ENCODE measurements around the gene TMPRSS6. TPM values are rescaled to one million over a fixed set of nuclear protein-coding genes. Genes with fewer than 3 reads are reported as not detected.

Gene TMPRSS6
- total and polyA plus RNA-seq, 2 of the 13 experiments (the other 11 are each of a cell fraction or from before 2014, with no cell fraction given): 4.2 to 4.8 TPM

- TF ChIP-seq FOXM1 (CRISPR knock-in tag; IDR thresholded peaks at IDR 0.05): no peak
- no peak for TF ChIP-seq PPARG (CRISPR knock-in tag; conservative IDR thresholded peaks at IDR 0.05)
- TF ChIP-seq SMARCE1 (IDR thresholded peaks at IDR 0.05; ENCODE audit: borderline replicate concordance): no peak
- TF ChIP-seq ZNF530 (CRISPR knock-in tag; IDR thresholded peaks at IDR 0.05; ENCODE audit: low read depth): no peak
- no peak for TF ChIP-seq ZNF781 (CRISPR knock-in tag; IDR thresholded peaks at IDR 0.05; ENCODE audit: borderline replicate concordance, not compliant biosample characterization)
- no peak; the same call in 2 of the 3 replicates for TF ChIP-seq MXI1 (IDR thresholded peaks at IDR 0.05; ENCODE audit: borderline replicate concordance, low read depth, low read length)
- no peak; the same call in 1 of the 2 replicates for TF ChIP-seq TIGD3 (CRISPR knock-in tag; IDR thresholded peaks at IDR 0.05; ENCODE audit: borderline replicate concordance)
- no peak for TF ChIP-seq ZNF276 (CRISPR knock-in tag; IDR thresholded peaks at IDR 0.05; ENCODE audit: low read depth)
- TF ChIP-seq RBM39 (IDR thresholded peaks at IDR 0.05; ENCODE audit: low read depth, low read length, poor library complexity, severe bottlenecking): peak; percentile 31
- TF ChIP-seq RAD51 (IDR thresholded peaks at IDR 0.05; ENCODE audit: borderline replicate concordance): no peak
- TF ChIP-seq ZNF121 (CRISPR knock-in tag; IDR thresholded peaks at IDR 0.05): peak; percentile 29; the same call in 1 of the 2 replicates
- TF ChIP-seq ZFP36L2 (CRISPR knock-in tag; IDR thresholded peaks at IDR 0.05): no peak
- TF ChIP-seq CC2D1A (CRISPR knock-in tag; IDR thresholded peaks at IDR 0.05): no peak
- peak; percentile 75 for TF ChIP-seq ARID5B (CRISPR knock-in tag; IDR thresholded peaks at IDR 0.05)
- no peak for TF ChIP-seq ZNF615 (CRISPR knock-in tag; IDR thresholded peaks at IDR 0.05; ENCODE audit: borderline replicate concordance)
- peak; percentile 71 for TF ChIP-seq PITX1 (CRISPR knock-in tag; IDR thresholded peaks at IDR 0.05)
- no peak for TF ChIP-seq NFE2 (CRISPR knock-in tag; IDR thresholded peaks at IDR 0.05)
- TF ChIP-seq ADNP (CRISPR knock-in tag; IDR thresholded peaks at IDR 0.05): no peak
- no peak for TF ChIP-seq ZNF577 (CRISPR knock-in tag; IDR thresholded peaks at IDR 0.05; ENCODE audit: borderline replicate concordance, low read depth)
- peak; percentile 21; the same call in 1 of the 2 replicates for TF ChIP-seq MZF1 (CRISPR knock-in tag; IDR thresholded peaks at IDR 0.05; ENCODE audit: borderline replicate concordance)
- 0 out of 2 replicates have a peak, but pooled peaks have one; percentile 41 for TF ChIP-seq ZNF766 (CRISPR knock-in tag; IDR thresholded peaks at IDR 0.05; ENCODE audit: borderline replicate concordance)
Observed at GRCh38 chr22:37033605-37034430, 75.7 kb downstream of the TMPRSS6 start (continued).
